NCI-H2196 treated with DMSO at 0.1 percent for 48 hours (cell line): ENCODE measurements around the gene DGKB.
"Not testable (repeated sequence)": the region's sequence is repeated elsewhere in the genome, so short reads cannot be mapped to it uniquely, and the experiment has no call there.

ENCODE experiments used
- DNase-seq: peaks from one replicate; lab custom pipeline; 2025; ENCODE audit not compliant: unreplicated experiment; lab: John Stamatoyannopoulos, UW

The DGKB gene

DNA sequence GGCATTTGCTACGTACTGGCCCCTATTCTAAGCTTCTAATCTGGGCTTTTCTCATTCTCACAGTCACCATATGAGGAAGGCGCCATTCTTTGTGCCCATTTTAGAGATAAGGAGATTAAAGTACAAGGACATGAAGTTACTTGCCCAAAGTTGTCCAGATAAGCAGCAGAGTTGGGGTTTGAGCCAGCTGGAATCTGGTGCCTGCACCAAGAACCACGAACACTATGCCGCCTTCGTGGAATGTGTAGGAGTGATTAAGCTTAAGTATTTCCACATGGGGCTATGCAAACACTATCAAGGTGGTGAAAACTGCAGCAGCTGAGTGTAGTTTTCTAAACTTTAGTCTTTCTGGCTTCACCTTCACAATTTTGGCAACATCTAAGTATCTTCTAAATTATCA is 570.4 kb downstream of the DGKB start:
- no peak for DNase-seq

DNA sequence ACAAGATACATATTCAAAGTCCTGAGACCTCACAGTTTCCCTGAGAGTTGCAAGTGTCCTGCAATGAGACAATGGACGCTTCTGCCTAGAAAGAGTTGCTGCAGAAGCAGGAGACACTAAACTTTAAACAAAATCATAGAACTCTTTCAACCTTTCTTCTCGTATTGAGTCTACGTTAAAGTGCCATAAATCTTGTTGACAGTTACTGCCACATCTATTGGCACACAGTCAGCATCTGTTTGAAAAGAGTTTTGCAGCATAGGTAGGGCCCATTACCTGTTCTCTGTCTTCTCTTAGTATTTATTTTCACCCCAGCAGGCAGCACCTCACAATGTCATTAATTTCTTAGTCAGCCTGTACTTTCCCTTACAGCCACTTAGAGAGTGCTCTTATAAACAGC is 577.8 kb downstream of the DGKB start:
- DNase-seq = no peak

DNA sequence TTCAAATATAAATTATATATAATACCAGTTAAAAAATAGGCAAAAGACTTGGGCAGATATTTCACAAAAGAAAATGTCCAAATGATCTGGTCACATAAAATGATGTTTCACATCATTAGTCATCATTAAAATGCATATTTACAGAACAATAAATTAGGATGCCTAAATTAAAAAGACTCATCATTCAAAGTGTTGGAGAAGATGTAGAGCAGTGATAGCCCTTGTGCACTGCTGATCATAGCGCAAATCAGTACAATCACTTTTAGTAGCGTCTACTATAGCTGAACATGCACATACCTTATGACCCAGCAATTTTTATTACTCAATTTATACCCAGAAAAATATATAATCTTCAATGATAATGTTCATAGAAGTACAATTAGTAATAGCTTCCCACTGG is 579.8 kb downstream of the DGKB start:
- no peak for DNase-seq

GRCh38 chr7:14321947-14322346 is 580.6 kb downstream of the DGKB start:
- no peak for DNase-seq

DNA sequence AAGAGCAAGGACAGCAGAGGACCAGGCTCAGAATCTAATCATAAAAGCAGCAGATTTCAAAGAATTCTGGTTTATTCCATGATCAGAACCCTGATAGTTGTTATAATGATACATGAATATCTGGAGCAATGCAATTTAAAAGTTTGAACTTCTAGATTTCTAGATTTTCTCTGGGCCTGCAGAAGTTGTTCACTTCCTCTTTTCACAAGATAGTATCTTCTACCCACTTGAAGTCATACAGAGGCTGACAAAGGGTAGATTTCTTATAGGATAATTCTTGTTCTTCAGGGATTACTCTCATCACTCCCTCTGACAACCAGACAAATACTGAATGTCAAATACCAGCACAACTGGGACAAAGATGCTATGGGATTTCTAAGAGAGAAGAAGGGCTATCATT is 593.1 kb downstream of the DGKB start:
- no peak for DNase-seq

GRCh38 chr7:14305233-14305866 is 597.2 kb downstream of the DGKB start:
- DNase-seq = no peak

GRCh38 chr7:14303536-14303935 is 599.0 kb downstream of the DGKB start:
- no peak for DNase-seq

- DNase-seq = no peak
Observed at GRCh38 chr7:14294637-14295036, 607.9 kb downstream of the DGKB start.

DNA sequence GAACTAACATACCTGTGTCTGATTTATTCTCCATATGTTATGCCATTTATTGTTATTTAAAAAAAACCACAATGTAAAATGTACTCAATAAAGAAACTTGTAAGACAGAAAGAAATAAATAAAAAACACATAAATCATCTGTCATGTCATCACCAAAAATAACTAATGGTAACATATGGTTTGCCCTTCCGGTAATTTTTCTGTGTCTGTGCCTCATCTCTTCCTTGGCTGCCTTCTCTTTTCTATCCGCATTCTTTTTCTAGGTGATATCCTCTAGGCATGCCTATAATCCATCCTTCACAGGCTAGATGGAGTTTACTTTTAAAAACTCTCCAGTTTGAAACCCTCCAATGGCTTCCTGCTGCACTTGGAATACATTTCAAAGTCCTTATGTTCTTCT is 609.1 kb downstream of the DGKB start:
- no peak for DNase-seq

GRCh38 chr7:14292737-14293136 is 609.8 kb downstream of the DGKB start:
- DNase-seq = no peak

DNA sequence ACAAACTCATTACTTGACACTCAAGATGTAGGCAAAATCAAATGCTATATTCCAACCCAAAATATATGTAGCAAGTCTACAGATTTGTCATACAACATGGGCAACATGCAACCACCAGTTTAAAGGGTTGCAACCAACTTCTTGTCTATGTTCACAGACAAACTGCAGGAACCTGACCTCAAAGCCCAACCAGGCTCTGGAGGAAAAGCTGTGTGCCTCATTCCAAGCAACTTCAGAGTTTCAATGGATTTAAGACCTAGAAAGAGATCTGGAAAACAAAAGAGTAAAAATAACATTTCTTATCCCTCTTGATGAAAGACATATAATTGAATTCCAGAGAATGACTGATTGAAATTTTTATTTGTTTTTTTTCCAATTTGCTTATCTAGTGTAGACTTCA is 612.6 kb downstream of the DGKB start:
- DNase-seq = no peak

GRCh38 chr7:14288701-14289100 is 613.9 kb downstream of the DGKB start:
- DNase-seq = no peak

GRCh38 chr7:14287398-14287797 is 615.2 kb downstream of the DGKB start:
- no peak for DNase-seq

GRCh38 chr7:14286036-14286435 is 616.5 kb downstream of the DGKB start:
- no peak for DNase-seq

DNA sequence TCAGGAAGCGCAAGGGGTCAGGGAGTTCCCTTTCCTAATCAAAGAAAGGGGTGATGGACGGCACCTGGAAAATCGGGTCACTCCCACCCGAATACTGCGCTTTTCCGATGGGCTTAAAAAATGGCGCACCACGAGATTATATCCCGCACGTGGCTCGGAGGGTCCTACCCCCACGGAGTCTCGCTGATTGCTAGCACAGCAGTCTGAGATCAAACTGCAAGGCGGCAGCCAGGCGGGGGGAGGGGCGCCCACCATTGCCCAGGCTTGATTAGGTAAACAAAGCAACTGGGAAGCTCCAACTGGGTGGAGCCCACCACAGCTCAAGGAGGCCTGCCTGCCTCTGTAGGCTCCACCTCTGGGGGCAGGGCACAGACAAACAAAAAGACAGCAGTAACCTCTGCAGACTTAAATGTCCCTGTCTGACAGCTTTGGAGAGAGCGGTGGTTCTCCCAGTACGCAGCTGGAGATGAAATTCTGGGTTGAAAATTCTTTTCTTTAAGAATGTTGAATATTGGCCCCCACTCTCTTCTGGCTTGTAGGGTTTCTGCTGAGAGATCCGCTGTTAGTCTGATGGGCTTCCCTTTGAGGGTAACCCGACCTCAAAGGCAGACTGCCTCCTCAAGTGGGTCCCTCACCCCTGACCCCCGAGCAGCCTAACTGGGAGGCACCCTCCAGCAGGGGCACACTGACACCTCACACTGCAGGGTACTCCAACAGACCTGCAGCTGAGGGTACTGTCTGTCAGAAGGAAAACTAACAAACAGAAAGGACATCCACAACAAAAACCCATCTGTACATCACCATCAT is 623.3 kb downstream of the DGKB start:
- DNase-seq = not testable (repeated sequence)

GRCh38 chr7:14275356-14275755 is 627.2 kb downstream of the DGKB start:
- no peak for DNase-seq

GRCh38 chr7:14271441-14271840 is 631.1 kb downstream of the DGKB start:
- no peak for DNase-seq

GRCh38 chr7:14270099-14270498 is 632.5 kb downstream of the DGKB start:
- DNase-seq = no peak

DNA sequence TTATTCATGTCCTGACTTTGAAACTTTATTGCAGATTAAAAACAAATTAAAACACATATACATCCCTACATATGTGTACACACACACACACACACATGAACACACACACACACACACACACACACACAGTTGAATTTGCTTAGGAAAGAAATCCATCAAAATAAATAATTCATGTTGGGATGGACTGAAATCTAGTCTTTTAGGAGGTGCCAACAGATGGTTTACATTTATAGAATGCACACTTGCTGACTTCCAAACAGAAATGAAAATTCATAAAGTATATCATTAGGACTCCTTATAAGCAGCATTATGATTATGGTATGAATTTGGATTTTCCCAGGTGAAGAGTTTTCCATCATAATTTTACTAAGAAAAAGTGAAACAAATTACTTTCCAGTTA is 642.5 kb downstream of the DGKB start:
- DNase-seq = no peak

- no peak for DNase-seq
Observed at GRCh38 chr7:14258861-14259260, 643.7 kb downstream of the DGKB start.

GRCh38 chr7:14258441-14258840 is 644.1 kb downstream of the DGKB start:
- DNase-seq = no peak

DNA sequence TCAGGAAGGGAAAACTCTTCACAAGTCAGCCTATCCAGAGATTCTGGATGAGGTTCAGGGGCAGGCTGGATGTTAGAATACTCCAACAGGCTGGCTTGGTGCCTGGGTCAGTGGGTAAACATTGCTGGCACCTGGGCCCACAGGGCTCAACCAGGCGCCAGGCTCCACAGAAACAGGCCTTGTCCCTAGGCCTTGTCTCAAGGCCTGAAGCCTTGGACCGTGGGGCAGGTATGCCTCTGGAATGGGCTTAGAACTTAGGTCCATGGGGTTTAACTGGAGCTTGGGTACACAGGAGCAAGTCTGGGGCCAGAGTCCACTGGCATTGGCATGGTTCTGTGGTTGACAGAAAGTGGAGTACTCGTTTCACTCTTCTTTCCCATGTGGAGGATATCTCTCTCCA is 650.1 kb downstream of the DGKB start:
- DNase-seq = no peak

DNA sequence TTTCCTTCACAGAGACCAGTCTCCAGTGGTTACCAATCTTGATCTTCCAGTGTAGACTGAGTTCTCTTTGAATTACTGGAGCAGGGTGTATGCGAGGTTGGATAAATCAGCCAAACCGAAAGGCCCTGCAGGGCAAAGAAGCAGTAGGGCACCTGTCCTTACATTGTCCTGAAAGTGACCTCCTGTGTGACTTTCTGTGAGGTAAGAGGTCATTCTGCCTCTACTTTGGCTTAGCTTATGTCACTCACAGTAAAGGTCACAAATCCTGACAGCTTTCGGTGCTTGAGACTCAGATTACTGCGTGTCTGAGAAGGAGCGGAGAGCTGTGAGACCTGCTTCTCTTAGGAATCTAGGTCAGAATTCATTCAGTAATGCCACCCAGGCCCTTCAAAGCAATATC is 660.4 kb downstream of the DGKB start:
- no peak for DNase-seq
